WERI-Rb-1 (cell line): ENCODE data around the gene C1orf21.

ENCODE experiments used
- DNase-seq: peaks from one replicate; pipeline ENCODE4 v3.0.0-alpha.2; 2020
- H3K27ac ChIP-seq: fragments of 250-450 bp; sonication (Bioruptor Pico); 2 replicates; pipeline ENCODE4 v1.5.1; 2020; ENCODE audit warnings: mild to moderate bottlenecking, moderate library complexity
- H3K27me3 ChIP-seq: fragments of 250-450 bp; sonication (Bioruptor Pico); 2 replicates; pipeline ENCODE4 v1.5.1; 2021; ENCODE audit warnings: mild to moderate bottlenecking, low read depth, moderate library complexity; ENCODE audit not compliant: insufficient read depth, severe bottlenecking
- H3K36me3 ChIP-seq: fragments of 250-450 bp; sonication (Bioruptor Pico); 2 replicates; pipeline ENCODE4 v1.5.1; 2020; ENCODE audit warnings: mild to moderate bottlenecking, moderate library complexity
- H3K4me3 ChIP-seq: 2 replicates; pipeline ENCODE4 v1.5.1; 2011; ENCODE audit warnings: low read depth, mild to moderate bottlenecking, control low read depth, low read length
- H3K9me3 ChIP-seq: fragments of 250-450 bp; sonication (Bioruptor Pico); 2 replicates; pipeline ENCODE4 v1.5.1; 2021; ENCODE audit warnings: mild to moderate bottlenecking, moderate library complexity; ENCODE audit not compliant: severe bottlenecking
- TF ChIP-seq, protein P1 (sequence below): IDR thresholded peaks from 2 replicates; pipeline ENCODE4 v1.5.1; 2011; ENCODE audit warnings: low read depth, mild to moderate bottlenecking, control low read depth, inconsistent platforms, low read length

C1orf21 gene

DNA sequence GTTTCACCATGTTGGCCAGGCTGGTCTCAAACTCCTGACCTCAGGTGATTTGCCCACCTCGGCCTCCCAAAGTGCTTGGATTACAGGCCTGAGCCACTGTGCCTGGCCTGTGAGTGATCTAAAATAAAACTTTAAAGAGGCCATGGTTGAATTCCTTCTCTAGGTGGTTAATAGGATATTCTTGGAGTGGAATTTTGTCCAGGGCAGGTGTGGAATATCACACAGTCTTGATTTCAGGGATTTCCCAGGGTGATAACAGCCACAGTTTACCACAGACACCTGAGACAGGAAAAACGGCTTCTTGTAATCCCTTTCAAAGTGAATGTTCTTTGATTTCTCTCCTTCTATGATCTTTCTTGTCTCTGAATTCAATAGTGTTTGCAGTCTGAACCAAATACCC lies 32.1 kb upstream of the C1orf21 start:
- no peaks in the 10 kb centered on the region for H3K36me3 ChIP-seq
- H3K9me3 ChIP-seq: no peaks in the 10 kb centered on the region
- H3K4me3 ChIP-seq: no peak overlapping the region
- TF ChIP-seq, protein P1, sequence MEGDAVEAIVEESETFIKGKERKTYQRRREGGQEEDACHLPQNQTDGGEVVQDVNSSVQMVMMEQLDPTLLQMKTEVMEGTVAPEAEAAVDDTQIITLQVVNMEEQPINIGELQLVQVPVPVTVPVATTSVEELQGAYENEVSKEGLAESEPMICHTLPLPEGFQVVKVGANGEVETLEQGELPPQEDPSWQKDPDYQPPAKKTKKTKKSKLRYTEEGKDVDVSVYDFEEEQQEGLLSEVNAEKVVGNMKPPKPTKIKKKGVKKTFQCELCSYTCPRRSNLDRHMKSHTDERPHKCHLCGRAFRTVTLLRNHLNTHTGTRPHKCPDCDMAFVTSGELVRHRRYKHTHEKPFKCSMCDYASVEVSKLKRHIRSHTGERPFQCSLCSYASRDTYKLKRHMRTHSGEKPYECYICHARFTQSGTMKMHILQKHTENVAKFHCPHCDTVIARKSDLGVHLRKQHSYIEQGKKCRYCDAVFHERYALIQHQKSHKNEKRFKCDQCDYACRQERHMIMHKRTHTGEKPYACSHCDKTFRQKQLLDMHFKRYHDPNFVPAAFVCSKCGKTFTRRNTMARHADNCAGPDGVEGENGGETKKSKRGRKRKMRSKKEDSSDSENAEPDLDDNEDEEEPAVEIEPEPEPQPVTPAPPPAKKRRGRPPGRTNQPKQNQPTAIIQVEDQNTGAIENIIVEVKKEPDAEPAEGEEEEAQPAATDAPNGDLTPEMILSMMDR: no peak
- no peaks in the 10 kb centered on the region for H3K27me3 ChIP-seq
- no peak overlapping the region for H3K27ac ChIP-seq
- DNase-seq: no peak

DNA sequence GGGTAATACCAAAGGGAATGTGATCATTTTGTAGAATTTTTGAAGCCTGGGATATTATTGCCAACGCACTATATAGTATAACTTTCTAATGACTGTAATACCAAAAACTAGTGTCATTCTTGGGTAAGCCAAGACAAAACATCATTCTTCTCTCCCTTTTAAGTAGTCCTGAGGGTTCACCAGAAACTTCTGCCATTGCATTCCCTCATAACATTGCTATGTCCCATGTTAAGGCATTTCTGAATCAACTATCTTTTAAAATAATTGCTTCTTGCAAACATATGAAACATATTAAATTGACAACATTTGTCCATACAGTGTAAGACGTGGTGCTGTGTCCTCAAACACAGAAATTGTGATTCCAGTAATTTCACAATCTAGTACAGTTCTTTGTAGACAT lies 29.9 kb upstream of the C1orf21 start:
- H3K9me3 ChIP-seq: no peaks in the 10 kb centered on the region
- H3K27me3 ChIP-seq: no peaks in the 10 kb centered on the region
- no peak for DNase-seq
- H3K4me3 ChIP-seq: no peak overlapping the region
- no peaks in the 10 kb centered on the region for H3K36me3 ChIP-seq
- H3K27ac ChIP-seq: no peak overlapping the region
- TF ChIP-seq, protein P1: no peak

DNA sequence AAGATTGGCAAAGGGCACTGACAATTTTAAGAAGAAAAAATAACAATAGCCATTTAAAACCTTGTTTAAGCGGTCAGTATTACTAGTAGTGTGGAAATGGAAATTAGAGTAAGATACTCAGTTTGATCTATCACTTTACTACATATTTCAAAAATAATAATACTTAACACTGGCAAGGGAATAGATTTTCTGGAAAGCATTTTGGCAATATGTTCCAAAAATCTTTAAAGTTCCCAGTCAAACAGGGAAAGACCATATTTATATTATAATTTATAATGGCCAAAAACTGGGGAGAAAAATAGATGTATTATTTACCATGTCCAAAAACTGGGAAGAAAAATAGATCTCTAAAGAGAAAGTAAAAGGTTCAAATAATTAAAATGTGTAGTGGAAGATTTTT lies 28.6 kb upstream of the C1orf21 start:
- DNase-seq: no peak

DNA sequence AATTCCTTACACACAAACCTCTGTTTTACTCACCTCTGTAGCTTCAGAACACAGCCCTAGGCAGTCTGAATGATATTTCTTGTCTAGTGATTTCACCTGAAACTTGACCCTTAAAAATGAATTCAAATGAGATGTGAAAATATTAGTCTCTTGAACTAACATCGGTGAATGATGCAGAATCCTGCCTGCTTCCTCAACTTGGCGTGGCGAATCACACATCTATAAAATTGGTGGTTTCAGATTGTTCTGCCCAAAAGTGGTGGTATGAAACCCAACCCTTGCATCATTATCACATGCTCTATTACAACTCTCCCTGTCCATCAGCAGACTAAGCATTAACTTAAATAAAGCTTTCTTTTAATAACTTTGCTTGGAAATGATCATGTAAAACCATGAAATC lies 26.9 kb upstream of the C1orf21 start:
- Histone ChIP-seq H3K36me3 (no peaks in the 10 kb centered on the region), H3K27ac (no peak overlapping the region), H3K27me3 (no peaks in the 10 kb centered on the region), H3K9me3 (no peaks in the 10 kb centered on the region), H3K4me3 (no peak overlapping the region)
- TF ChIP-seq, protein P1: no peak
- DNase-seq: no peak

More for the DNA sequence above, 28.6 kb upstream of the C1orf21 start:
- TF ChIP-seq, protein P1: no peak
- H3K36me3 ChIP-seq: no peaks in the 10 kb centered on the region
- H3K9me3 ChIP-seq: no peaks in the 10 kb centered on the region
- H3K27ac ChIP-seq: no peak overlapping the region
- no peaks in the 10 kb centered on the region for H3K27me3 ChIP-seq
- no peak overlapping the region for H3K4me3 ChIP-seq

DNA sequence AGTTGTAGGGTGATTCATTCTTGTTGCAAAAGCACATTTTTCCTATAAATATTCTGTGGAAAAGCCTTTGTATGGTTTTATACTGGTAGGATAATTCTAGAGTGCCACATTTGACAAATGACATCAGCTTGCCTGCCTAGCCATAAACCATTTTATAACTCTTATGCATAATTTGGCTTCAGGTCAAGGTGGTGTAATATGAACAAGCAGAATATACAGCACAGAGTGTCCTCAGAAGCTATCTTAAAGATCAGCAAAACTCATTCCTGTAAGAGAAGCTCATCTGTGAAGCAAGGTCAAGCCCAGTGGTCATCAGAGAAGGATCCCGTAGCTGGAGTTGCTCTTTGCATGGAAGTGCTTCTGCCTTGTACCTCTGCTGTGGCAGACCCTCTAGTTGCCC lies 24.0 kb upstream of the C1orf21 start:
- no peaks in the 10 kb centered on the region for H3K27me3 ChIP-seq
- H3K4me3 ChIP-seq: no peak overlapping the region

DNA sequence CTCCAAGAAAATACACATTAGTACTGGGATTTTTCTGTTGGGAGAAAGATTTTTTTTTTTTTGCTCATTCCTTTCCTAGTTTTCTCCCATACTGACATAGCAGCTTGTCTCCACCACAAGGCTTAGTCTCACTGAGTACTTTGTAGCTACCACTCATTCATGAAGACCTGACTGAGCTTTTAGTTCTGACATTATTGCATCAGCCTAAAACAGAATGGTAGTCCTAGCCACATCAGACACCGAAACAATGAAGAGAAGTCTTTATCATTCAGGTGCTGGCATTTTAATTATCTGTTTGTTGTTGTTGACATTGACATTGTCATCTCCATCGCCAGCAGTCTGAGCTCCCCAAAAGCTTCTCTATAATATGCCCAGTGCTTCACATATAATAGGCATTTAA lies 21.1 kb upstream of the C1orf21 start:
- TF ChIP-seq, protein P1: no peak
- Histone ChIP-seq H3K9me3 (no peaks in the 10 kb centered on the region), H3K36me3 (no peaks in the 10 kb centered on the region), H3K27ac (no peak overlapping the region), H3K27me3 (no peaks in the 10 kb centered on the region), H3K4me3 (no peak overlapping the region)
- DNase-seq: no peak

More for the DNA sequence above, 24.0 kb upstream of the C1orf21 start:
- no peaks in the 10 kb centered on the region for H3K36me3 ChIP-seq
- TF ChIP-seq, protein P1: no peak
- no peaks in the 10 kb centered on the region for H3K9me3 ChIP-seq
- no peak overlapping the region for H3K27ac ChIP-seq
- no peak for DNase-seq
